ENCODE results near the gene UTP20. TPM values are rescaled to one million over a fixed set of nuclear protein-coding genes. Genes with fewer than 3 reads are reported as not detected.

Gene UTP20
- total RNA-seq, 1 donor from 2014 or later, result 21.4 TPM

GRCh38 chr12:101325590-101325989 lies 45.7 kb downstream of the UTP20 start:
- Mint-ChIP-seq H3K9me3 (no peaks in the 10 kb centered on the region), H3K4me3 (no peak overlapping the region), H3K36me3 (peaks cover 13% of the 10 kb centered on the region), H3K4me1 (ENCODE audit: unreplicated experiment) (no peaks in the 10 kb centered on the region), H3K27me3 (no peaks in the 10 kb centered on the region), H3K27ac (no peak overlapping the region)
- no peak for DNase-seq (ENCODE audit: extremely low spot score, unreplicated experiment)
- TF ChIP-seq CTCF (conservative IDR thresholded peaks at IDR 0.05), result no peak

GRCh38 chr12:101327051-101327450 lies 47.1 kb downstream of the UTP20 start:
- Mint-ChIP-seq H3K27me3 (no peaks in the 10 kb centered on the region), H3K4me1 (ENCODE audit: unreplicated experiment) (no peaks in the 10 kb centered on the region), H3K27ac (no peak overlapping the region), H3K4me3 (no peak overlapping the region), H3K9me3 (no peaks in the 10 kb centered on the region), H3K36me3 (peaks cover 17% of the 10 kb centered on the region)
- no peak for DNase-seq (ENCODE audit: extremely low spot score, unreplicated experiment)
- TF ChIP-seq CTCF (conservative IDR thresholded peaks at IDR 0.05), result no peak

- Mint-ChIP-seq H3K36me3 (peaks cover 20% of the 10 kb centered on the region), H3K4me1 (ENCODE audit: unreplicated experiment) (no peaks in the 10 kb centered on the region), H3K27me3 (no peaks in the 10 kb centered on the region), H3K27ac (no peak overlapping the region), H3K9me3 (no peaks in the 10 kb centered on the region), H3K4me3 (no peak overlapping the region)
- TF ChIP-seq CTCF (conservative IDR thresholded peaks at IDR 0.05), result no peak
- no peak for DNase-seq (ENCODE audit: extremely low spot score, unreplicated experiment)
Observed at GRCh38 chr12:101327546-101327945, 47.6 kb downstream of the UTP20 start.

GRCh38 chr12:101328917-101329316 lies 49.0 kb downstream of the UTP20 start:
- Mint-ChIP-seq H3K27me3 (no peaks in the 10 kb centered on the region), H3K4me1 (ENCODE audit: unreplicated experiment) (no peaks in the 10 kb centered on the region), H3K27ac (no peak overlapping the region), H3K9me3 (no peaks in the 10 kb centered on the region), H3K4me3 (no peak overlapping the region), H3K36me3 (peaks cover 24% of the 10 kb centered on the region)
- DNase-seq (ENCODE audit: extremely low spot score, unreplicated experiment), result no peak
- TF ChIP-seq CTCF (conservative IDR thresholded peaks at IDR 0.05), result no peak

GRCh38 chr12:101330631-101331030 lies 50.7 kb downstream of the UTP20 start:
- Mint-ChIP-seq H3K4me3 (no peak overlapping the region), H3K36me3 (peaks cover 31% of the 10 kb centered on the region), H3K27ac (no peak overlapping the region), H3K4me1 (ENCODE audit: unreplicated experiment) (no peaks in the 10 kb centered on the region), H3K9me3 (no peaks in the 10 kb centered on the region), H3K27me3 (no peaks in the 10 kb centered on the region)
- no peak for TF ChIP-seq CTCF (conservative IDR thresholded peaks at IDR 0.05)
- no peak for DNase-seq (ENCODE audit: extremely low spot score, unreplicated experiment)

GRCh38 chr12:101336437-101336836 lies 56.5 kb downstream of the UTP20 start:
- no peak overlapping the region for H3K27ac Mint-ChIP-seq
- peaks cover 26% of the 10 kb centered on the region for H3K36me3 Mint-ChIP-seq
- no peaks in the 10 kb centered on the region for H3K4me1 Mint-ChIP-seq (ENCODE audit: unreplicated experiment)
- H3K27me3 Mint-ChIP-seq, result no peaks in the 10 kb centered on the region
- no peak for TF ChIP-seq CTCF (conservative IDR thresholded peaks at IDR 0.05)
- no peaks in the 10 kb centered on the region for H3K9me3 Mint-ChIP-seq
- no peak overlapping the region for H3K4me3 Mint-ChIP-seq
- DNase-seq (ENCODE audit: extremely low spot score, unreplicated experiment), result no peak
